Neural progenitor cell (in vitro differentiated cells): ENCODE measurements around the gene INAFM1. TPM values are rescaled to one million over a fixed set of nuclear protein-coding genes. Genes with fewer than 3 reads are reported as not detected.

Experiments
- DNase-seq: peaks from one replicate; pipeline ENCODE4 v3.0.0-alpha.2; 2016; ENCODE audit warnings: low spot score
- H2AFZ ChIP-seq: fragments of 200-600 bp; sonication (generic); replicated peaks from 2 replicates; pipeline ENCODE4 v1.6.1; 2016; ENCODE audit warnings: antibody characterized with exemption
- H3F3A ChIP-seq: fragments of 200-600 bp; sonication (generic); 2 replicates; pipeline ENCODE4 v1.6.1; 2016; ENCODE audit warnings: antibody characterized with exemption, low read depth
- H3K27ac ChIP-seq: fragments of 200-600 bp; sonication (generic); 2 replicates; pipeline ENCODE4 v1.5.1; 2016; ENCODE audit warnings: mild to moderate bottlenecking
- H3K27me3 ChIP-seq: fragments of 200-600 bp; sonication (generic); 2 replicates; pipeline ENCODE4 v1.6.1; 2016; ENCODE audit warnings: mild to moderate bottlenecking, moderate library complexity
- H3K36me3 ChIP-seq: fragments of 200-600 bp; sonication (generic); 2 replicates; pipeline ENCODE4 v1.5.1; 2016
- H3K4me1 ChIP-seq: fragments of 200-600 bp; sonication (generic); 2 replicates; pipeline ENCODE4 v1.6.1; 2016; ENCODE audit warnings: mixed run types
- H3K4me2 ChIP-seq: fragments of 200-600 bp; sonication (generic); 2 replicates; pipeline ENCODE4 v1.6.1; 2016
- H3K4me3 ChIP-seq: fragments of 200-600 bp; sonication (generic); 2 replicates; pipeline ENCODE4 v1.5.1; 2016
- H3K79me2 ChIP-seq: fragments of 200-600 bp; sonication (generic); 2 replicates; pipeline ENCODE4 v1.6.1; 2016; ENCODE audit warnings: low read depth
- H3K9ac ChIP-seq: fragments of 200-600 bp; sonication (generic); 2 replicates; pipeline ENCODE4 v1.6.1; 2016
- H3K9me3 ChIP-seq: fragments of 200-600 bp; sonication (generic); 2 replicates; pipeline ENCODE4 v1.5.1; 2016; ENCODE audit warnings: low read depth
- H4K20me1 ChIP-seq: fragments of 200-600 bp; sonication (generic); 2 replicates; pipeline ENCODE4 v1.6.1; 2016; ENCODE audit warnings: low read depth
- H3K27ac Mint-ChIP-seq: 3 replicates; pipeline ENCODE4 v1.8.0; 2021; ENCODE audit warnings: mixed read lengths
- H3K27me3 Mint-ChIP-seq: 2 replicates; pipeline ENCODE4 v1.8.0; 2022; ENCODE audit warnings: low read depth, mild to moderate bottlenecking, inconsistent platforms, moderate library complexity, mixed read lengths; ENCODE audit not compliant: insufficient read depth
- H3K36me3 Mint-ChIP-seq: 3 replicates; pipeline ENCODE4 v1.8.0; 2021; ENCODE audit warnings: mixed read lengths
- H3K4me1 Mint-ChIP-seq: 3 replicates; pipeline ENCODE4 v1.8.0; 2021; ENCODE audit warnings: mixed read lengths
- H3K4me3 Mint-ChIP-seq: 3 replicates; pipeline ENCODE4 v1.8.0; 2021; ENCODE audit warnings: mild to moderate bottlenecking, moderate library complexity, mixed read lengths
- H3K9me3 Mint-ChIP-seq: 3 replicates; pipeline ENCODE4 v1.8.0; 2020; ENCODE audit warnings: mixed read lengths
- CTCF ChIP-seq: fragments of 200-600 bp; sonication (generic); IDR thresholded peaks from 2 replicates; pipeline ENCODE4 v1.5.1; 2017; ENCODE audit warnings: antibody characterized with exemption, mild to moderate bottlenecking
- EZH2 ChIP-seq: fragments of 200-600 bp; sonication (generic); IDR thresholded peaks from 2 replicates; pipeline ENCODE4 v1.6.1; 2017; ENCODE audit warnings: antibody characterized with exemption, mild to moderate bottlenecking, moderate library complexity
- EZH2phosphoT487 ChIP-seq: fragments of 200-600 bp; sonication (generic); IDR thresholded peaks from 2 replicates; pipeline ENCODE4 v1.6.1; 2017; ENCODE audit warnings: antibody characterized with exemption
- total RNA-seq: library from RNA; depleted of rRNA; stranded (reverse); fragments of >200 nt; gene quantifications from 2 replicates; pipeline ENCODE4 v1.2.3, GENCODE V29; 2015; ENCODE audit warnings: low replicate concordance

The INAFM1 gene
- total RNA-seq, 1 donor from 2014 or later = not detected

GRCh38 chr19:47267350-47267759, 7.3 kb upstream of the INAFM1 start:
- peak overlapping the region; percentile 76 for H3K27ac Mint-ChIP-seq

GRCh38 chr19:47268028-47268427, 6.7 kb upstream of the INAFM1 start:
- H3K27ac ChIP-seq = no peak overlapping the region
- Mint-ChIP-seq H3K9me3 (no peaks in the 10 kb centered on the region), H3K36me3 (peaks cover 24% of the 10 kb centered on the region), H3K4me1 (peaks cover 13% of the 10 kb centered on the region), H3K27ac (no peak overlapping the region), H3K27me3 (peaks cover 7% of the 10 kb centered on the region), H3K4me3 (no peak overlapping the region)
- no peaks in the 10 kb centered on the region for H3K36me3 ChIP-seq
- TF ChIP-seq EZH2phosphoT487 = no peak
- no peak for TF ChIP-seq EZH2
- no peak for TF ChIP-seq CTCF
- peaks cover 20% of the 10 kb centered on the region for H3F3A ChIP-seq
- no peak overlapping the region for H3K9ac ChIP-seq
- H3K4me1 ChIP-seq = peaks cover 12% of the 10 kb centered on the region
- no peaks in the 10 kb centered on the region for H3K9me3 ChIP-seq
- H3K4me3 ChIP-seq = no peak overlapping the region
- no peaks in the 10 kb centered on the region for H3K79me2 ChIP-seq
- H3K4me2 ChIP-seq = no peak overlapping the region
- peaks cover 13% of the 10 kb centered on the region for H4K20me1 ChIP-seq
- H3K27me3 ChIP-seq = no peaks in the 10 kb centered on the region
- no peak overlapping the region for H2AFZ ChIP-seq
- DNase-seq = no peak

More at GRCh38 chr19:47267350-47267759, 7.3 kb upstream of the INAFM1 start:
- no peak overlapping the region for H3K27ac ChIP-seq
- H3K9ac ChIP-seq = no peak overlapping the region
- H3F3A ChIP-seq = peaks cover 13% of the 10 kb centered on the region
- peaks cover 7% of the 10 kb centered on the region for H3K4me1 Mint-ChIP-seq
- no peak overlapping the region for H3K4me3 ChIP-seq
- peaks cover 26% of the 10 kb centered on the region for H3K36me3 Mint-ChIP-seq
- H3K4me2 ChIP-seq = no peak overlapping the region
- H3K4me1 ChIP-seq = peaks cover 6% of the 10 kb centered on the region
- H4K20me1 ChIP-seq = peaks cover 6% of the 10 kb centered on the region
- H3K9me3 Mint-ChIP-seq = no peaks in the 10 kb centered on the region
- peaks cover 7% of the 10 kb centered on the region for H3K27me3 Mint-ChIP-seq
- H3K79me2 ChIP-seq = no peaks in the 10 kb centered on the region
- H2AFZ ChIP-seq = no peak overlapping the region
- H3K9me3 ChIP-seq = no peaks in the 10 kb centered on the region
- no peak for DNase-seq
- TF ChIP-seq EZH2phosphoT487 (no peak), CTCF (no peak), EZH2 (no peak)
- H3K27me3 ChIP-seq = no peaks in the 10 kb centered on the region
- no peak overlapping the region for H3K4me3 Mint-ChIP-seq
- no peaks in the 10 kb centered on the region for H3K36me3 ChIP-seq

GRCh38 chr19:47269596-47269995, 5.1 kb upstream of the INAFM1 start:
- Histone ChIP-seq H4K20me1 (peaks cover 13% of the 10 kb centered on the region), H3K79me2 (no peaks in the 10 kb centered on the region), H3K4me1 (peaks cover 12% of the 10 kb centered on the region), H2AFZ (no peak overlapping the region), H3K36me3 (no peaks in the 10 kb centered on the region), H3K9me3 (no peaks in the 10 kb centered on the region), H3K27ac (no peak overlapping the region), H3K9ac (no peak overlapping the region), H3K27me3 (no peaks in the 10 kb centered on the region), H3K4me2 (no peak overlapping the region), H3F3A (peaks cover 33% of the 10 kb centered on the region), H3K4me3 (no peak overlapping the region)
- Mint-ChIP-seq H3K4me3 (no peak overlapping the region), H3K27ac (no peak overlapping the region), H3K4me1 (peaks cover 13% of the 10 kb centered on the region), H3K27me3 (peaks cover 4% of the 10 kb centered on the region), H3K9me3 (no peaks in the 10 kb centered on the region), H3K36me3 (peaks cover 20% of the 10 kb centered on the region)
- no peak for DNase-seq
- TF ChIP-seq EZH2 = no peak
- TF ChIP-seq CTCF = no peak
- no peak for TF ChIP-seq EZH2phosphoT487
